ENCODE data around the gene GRXCR2. TPM values are rescaled to one million over a fixed set of nuclear protein-coding genes. Genes with fewer than 3 reads are reported as not detected.

The GRXCR2 gene
- total and polyA plus RNA-seq, 2 of the 4 experiments (the other 2 are of a cell fraction): not detected

GRCh38 chr5:145859453-145859852, 13.4 kb downstream of the GRXCR2 start:
- Histone ChIP-seq H2BK120ac (ENCODE audit: low read depth, low read length) (no peak overlapping the region), H3K79me1 (ENCODE audit: low read depth in 1 of 2, low read length in 2 of 2) (no peaks in the 10 kb centered on the region), H3K9me3 (ENCODE audit: control insufficient read depth, insufficient read depth, low read length) (no peaks in the 10 kb centered on the region), H4K5ac (ENCODE audit: low read depth, low read length) (no peak overlapping the region), H3K27me3 (ENCODE audit: control insufficient read depth, insufficient read depth, low read length) (no peaks in the 10 kb centered on the region), H4K8ac (ENCODE audit: low read depth in 2 of 2, low read length in 2 of 2) (no peak overlapping the region), H2AK5ac (ENCODE audit: low read depth, low read length) (no peak overlapping the region), H2BK15ac (ENCODE audit: low read depth, low read length) (no peak overlapping the region), H2AK9ac (replicated peaks; ENCODE audit: low read depth, low read length, poor library complexity) (no peak overlapping the region), H3K4ac (ENCODE audit: low read depth, low read length) (no peak overlapping the region), H2BK20ac (ENCODE audit: low read depth, low read length) (no peak overlapping the region), H3K4me3 (ENCODE audit: insufficient read depth, low read depth, low read length) (no peak overlapping the region), H3K4me2 (ENCODE audit: low read depth, low read length) (no peak overlapping the region), H4K91ac (ENCODE audit: insufficient read depth, low read depth, low read length) (no peak overlapping the region), H3K9ac (ENCODE audit: low read depth, low read length) (no peak overlapping the region), H3K23ac (ENCODE audit: low read depth, low read length) (no peak overlapping the region), H3K4me1 (ENCODE audit: control insufficient read depth, insufficient read depth, low read length) (peaks cover 10% of the 10 kb centered on the region), H3K27ac (ENCODE audit: insufficient read depth, low read length) (no peak overlapping the region), H3K36me3 (ENCODE audit: control insufficient read depth, insufficient read depth, low read length) (no peaks in the 10 kb centered on the region), H3K9me1 (ENCODE audit: insufficient read depth, low read length) (peaks cover 8% of the 10 kb centered on the region), H2AFZ (replicated peaks; ENCODE audit: low read length, poor library complexity) (no peak overlapping the region), H2BK5ac (ENCODE audit: low read depth, low read length, poor library complexity, severe bottlenecking) (no peak overlapping the region), H3K56ac (ENCODE audit: extremely low read depth, insufficient read depth, low read length) (no peak overlapping the region), H3K14ac (replicated peaks; ENCODE audit: low read depth, low read length) (no peak overlapping the region), H4K20me1 (ENCODE audit: insufficient read depth, low read length) (no peaks in the 10 kb centered on the region), H3K18ac (ENCODE audit: low read depth, low read length) (no peak overlapping the region)
- 91% methylated on average over 4 of the region's 6 CpGs; no CpG with 5 or more reads in 1 of the 2 experiments for WGBS, 2 experiments (ENCODE audit: extremely low coverage in 2 of 2, insufficient read length in 1 of 2)
- dilution Hi-C loops (cut with HindIII; ENCODE audit: low sequenced_read_pairs, unreplicated experiment): no loop called here
- in situ Hi-C loops (cut with MboI; ENCODE audit: low sequenced_read_pairs): no loop called here
- TF ChIP-seq FOS (IDR thresholded peaks at IDR 0.05; ENCODE audit: low read depth, low read length) (no peak), POLR2A (IDR thresholded peaks at IDR 0.05; ENCODE audit: low read depth, low read length) (no peak), CEBPB (IDR thresholded peaks at IDR 0.05; ENCODE audit: low read depth, low read length) (no peak), MAFK (IDR thresholded peaks at IDR 0.05; ENCODE audit: low read depth, low read length) (no peak), MXI1 (IDR thresholded peaks at IDR 0.05; ENCODE audit: borderline replicate concordance, low read depth, low read length) (no peak), MAZ (IDR thresholded peaks at IDR 0.05; ENCODE audit: borderline replicate concordance, low read depth, low read length) (no peak), RCOR1 (IDR thresholded peaks at IDR 0.05; ENCODE audit: insufficient replicate concordance, low read length) (no peak), RAD21 (IDR thresholded peaks at IDR 0.05; ENCODE audit: low read length) (no peak), USF2 (IDR thresholded peaks at IDR 0.05; ENCODE audit: low read depth, low read length) (no peak), BHLHE40 (IDR thresholded peaks at IDR 0.05; ENCODE audit: low read depth, low read length) (no peak), NFE2L2 (IDR thresholded peaks at IDR 0.05; ENCODE audit: low read depth, low read length) (no peak), RFX5 (IDR thresholded peaks at IDR 0.05; ENCODE audit: low read depth, low read length) (no peak), CHD1 (IDR thresholded peaks at IDR 0.05; ENCODE audit: low read depth, low read length) (no peak), SMC3 (IDR thresholded peaks at IDR 0.05; ENCODE audit: low read depth, low read length) (no peak), ELK1 (IDR thresholded peaks at IDR 0.05; ENCODE audit: borderline replicate concordance, low read depth, low read length) (no peak), CTCF (conservative IDR thresholded peaks at IDR 0.05; ENCODE audit: low read depth, low read length) (no peak)
- ATAC-seq (ENCODE audit: low read depth) (no peak), DNase-seq (no peak)
- POLR2A ChIA-PET (ENCODE audit: unreplicated experiment): no interaction called here
- CTCF ChIA-PET: interaction anchor here (0.7 kb wide), 1 partner anchor 1059 kb away, joined by 3 read pairs; no protein-coding TSS in a partner anchor
- intact Hi-C loops (cut with micrococcal nuclease): no loop called here
- no TSS peak for BruUV-seq (replicated peaks)
